Kidney (tissue), 14 donors: ENCODE results near the gene CD96. TPM values are rescaled to one million over a fixed set of nuclear protein-coding genes. Genes with fewer than 3 reads are reported as not detected.

Experiments used
- DNase-seq, 5 donors: peaks; one replicate each; pipeline ENCODE4 v3.0.0-alpha.2; 2013 to 2020
- FAIRE-seq: peaks from 2 replicates; lab custom pipeline; 2012; peaks lifted over from hg19 to GRCh38; lab: Jason Lieb, UNC
- H3K27ac ChIP-seq, 2 donors: one replicate each; pipeline ENCODE4 v1.7.0; 2013; ENCODE audit warnings: low read depth in 2 of 2, low read length in 2 of 2, inconsistent platforms in 1 of 2
- H3K27me3 ChIP-seq: one replicate; pipeline ENCODE4 v1.7.1; 2013; ENCODE audit warnings: low read length, inconsistent platforms; ENCODE audit not compliant: control insufficient read depth, insufficient read depth
- H3K36me3 ChIP-seq, 3 donors: one replicate each; pipeline versions ENCODE4 v1.7.0 to v1.7.1; 2013; ENCODE audit warnings: low read length in 3 of 3, control low read depth in 1 of 3, inconsistent platforms in 1 of 3; ENCODE audit not compliant: insufficient read depth in 3 of 3, control insufficient read depth in 2 of 3
- H3K4me1 ChIP-seq, 3 donors: one replicate each; pipeline versions ENCODE4 v1.7.0 to v1.7.1; 2013; ENCODE audit warnings: low read length in 3 of 3, inconsistent platforms in 1 of 3, low read depth in 1 of 3; ENCODE audit not compliant: control insufficient read depth in 2 of 3, insufficient read depth in 2 of 3
- H3K4me3 ChIP-seq, 3 donors: one replicate each; pipeline versions ENCODE4 v1.7.0 to v1.8.1; 2013; ENCODE audit warnings: low read length in 3 of 3, control low read depth in 1 of 3, inconsistent platforms in 1 of 3
- H3K9ac ChIP-seq, 3 donors: one replicate each; pipeline versions ENCODE4 v1.7.0 to v1.7.1; 2013; ENCODE audit warnings: low read length in 3 of 3, control low read depth in 1 of 3, inconsistent platforms in 1 of 3
- H3K9me3 ChIP-seq, 3 donors: one replicate each; pipeline versions ENCODE4 v1.7.0 to v1.7.1; 2013; ENCODE audit warnings: low read length in 3 of 3, control low read depth in 1 of 3, inconsistent platforms in 1 of 3; ENCODE audit not compliant: control insufficient read depth in 2 of 3, insufficient read depth in 1 of 3
- intact Hi-C: fragments of 100-400 bp; cut with DNase I; formaldehyde crosslinking; loops from one replicate; pipeline ENCODE4 v1.11.1; 2022
- polyA plus RNA-seq: library from polyadenylated mRNA; stranded (reverse); fragments of 350-450 nt; fragmentation: Illumina TruSeq; extraction: RNeasy Lipid Tissue Mini Kit (QIAGEN cat#74804); gene quantifications from one replicate; pipeline ENCODE4 v1.2.3, GENCODE V29; 2014; ENCODE audit warnings: low read depth, low replicate concordance; ENCODE audit not compliant: insufficient read depth
- total RNA-seq: library from RNA; stranded (reverse); fragmentation: NEBNext Ultra II Directional; extraction: Animal tissue kit (Norgen Biotek cat#: 25700); gene quantifications from one replicate; pipeline ENCODE4 v1.2.1, GENCODE V29; 2021
- TF ChIP-seq, protein P1 (sequence below): IDR thresholded peaks from 3 replicates; pipeline ENCODE4 v1.5.1; 2012; ENCODE audit warnings: mild to moderate bottlenecking, moderate library complexity, borderline replicate concordance; ENCODE audit not compliant: insufficient read depth; ENCODE audit errors: extremely low read depth
- donor health status: control.
- donor health status: control.
- donor health status: control.
- donor health status: control.
- donor health status: control.
- donor health status: DM: yes; HTN: yes; CAD: no.
- donor health status: Normal renal cell carcinoma (clear cell type).

CD96 gene
- total and polyA plus RNA-seq, 2 donors from 2014 or later, result 0.09 to 9.5 TPM

DNA sequence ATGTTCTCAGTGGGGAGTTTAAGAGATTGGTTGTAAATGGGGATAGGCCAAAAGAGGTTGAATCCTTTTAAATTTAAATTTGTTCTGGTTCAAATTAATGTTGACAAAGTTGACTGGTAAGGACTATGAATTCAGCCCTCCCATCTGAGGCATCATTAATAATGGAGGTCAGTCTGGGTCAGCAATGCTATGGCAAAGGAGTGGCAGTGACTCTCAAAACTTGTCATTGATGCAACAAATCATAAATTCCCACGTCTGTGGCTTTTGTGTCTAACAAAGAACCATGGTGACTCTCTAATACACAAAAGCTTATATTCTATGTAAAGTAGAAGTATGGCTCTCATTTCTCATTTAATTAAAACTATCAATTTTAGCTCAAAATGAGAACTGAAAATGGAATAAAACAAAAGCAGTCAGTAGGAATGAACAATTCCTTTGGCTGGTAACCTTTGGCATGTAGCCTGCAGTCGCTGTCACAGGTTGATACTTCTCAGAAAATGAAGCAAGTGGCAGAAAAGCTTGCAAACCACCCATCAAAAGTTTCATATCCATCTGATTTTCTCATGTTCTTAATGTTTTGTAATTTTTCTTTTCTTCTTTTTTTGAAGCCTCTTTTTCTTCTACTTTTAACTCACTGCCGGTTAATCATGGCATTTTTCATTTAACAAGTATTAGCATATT is 65.4 kb downstream of the CD96 start:
- Histone ChIP-seq H3K27ac (no peak overlapping the region), H3K36me3 (no peaks in the 10 kb centered on the region), H3K9me3 (no peaks in the 10 kb centered on the region), H3K4me1 (no peaks in the 10 kb centered on the region), H3K27me3 (no peaks in the 10 kb centered on the region), H3K4me3 (no peak overlapping the region), H3K9ac (no peak overlapping the region)
- no peak for FAIRE-seq
- intact Hi-C loops, result no loop called here
- no peak for DNase-seq
- TF ChIP-seq, protein P1, sequence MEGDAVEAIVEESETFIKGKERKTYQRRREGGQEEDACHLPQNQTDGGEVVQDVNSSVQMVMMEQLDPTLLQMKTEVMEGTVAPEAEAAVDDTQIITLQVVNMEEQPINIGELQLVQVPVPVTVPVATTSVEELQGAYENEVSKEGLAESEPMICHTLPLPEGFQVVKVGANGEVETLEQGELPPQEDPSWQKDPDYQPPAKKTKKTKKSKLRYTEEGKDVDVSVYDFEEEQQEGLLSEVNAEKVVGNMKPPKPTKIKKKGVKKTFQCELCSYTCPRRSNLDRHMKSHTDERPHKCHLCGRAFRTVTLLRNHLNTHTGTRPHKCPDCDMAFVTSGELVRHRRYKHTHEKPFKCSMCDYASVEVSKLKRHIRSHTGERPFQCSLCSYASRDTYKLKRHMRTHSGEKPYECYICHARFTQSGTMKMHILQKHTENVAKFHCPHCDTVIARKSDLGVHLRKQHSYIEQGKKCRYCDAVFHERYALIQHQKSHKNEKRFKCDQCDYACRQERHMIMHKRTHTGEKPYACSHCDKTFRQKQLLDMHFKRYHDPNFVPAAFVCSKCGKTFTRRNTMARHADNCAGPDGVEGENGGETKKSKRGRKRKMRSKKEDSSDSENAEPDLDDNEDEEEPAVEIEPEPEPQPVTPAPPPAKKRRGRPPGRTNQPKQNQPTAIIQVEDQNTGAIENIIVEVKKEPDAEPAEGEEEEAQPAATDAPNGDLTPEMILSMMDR, result no peak

DNA sequence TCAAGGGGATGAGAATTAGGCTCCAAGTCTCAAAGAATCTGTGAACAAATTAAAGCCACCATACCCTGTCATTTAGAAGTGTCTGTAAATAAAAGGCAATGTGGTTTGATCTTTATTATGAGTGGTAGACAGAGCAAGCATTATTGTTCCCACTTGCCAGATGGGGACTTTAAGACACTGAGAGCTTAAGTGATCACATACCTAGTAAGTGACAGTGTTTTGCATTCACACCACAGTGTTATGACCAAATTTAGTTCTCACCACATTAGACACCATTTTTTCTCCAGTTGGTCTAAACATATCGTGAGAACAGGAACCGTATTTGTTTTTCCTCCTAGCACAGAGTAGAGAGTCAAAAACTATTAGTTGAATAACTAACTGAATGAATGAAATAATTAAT is 66.4 kb downstream of the CD96 start:
- no peaks in the 10 kb centered on the region for H3K27me3 ChIP-seq
- no peak overlapping the region for H3K4me3 ChIP-seq
- no peaks in the 10 kb centered on the region for H3K36me3 ChIP-seq
- DNase-seq (no peak), FAIRE-seq (no peak)
- no peaks in the 10 kb centered on the region for H3K4me1 ChIP-seq
- intact Hi-C loops, result no loop called here
- H3K9ac ChIP-seq, result no peak overlapping the region
- no peaks in the 10 kb centered on the region for H3K9me3 ChIP-seq
- TF ChIP-seq, protein P1, result no peak
- H3K27ac ChIP-seq, result no peak overlapping the region

DNA sequence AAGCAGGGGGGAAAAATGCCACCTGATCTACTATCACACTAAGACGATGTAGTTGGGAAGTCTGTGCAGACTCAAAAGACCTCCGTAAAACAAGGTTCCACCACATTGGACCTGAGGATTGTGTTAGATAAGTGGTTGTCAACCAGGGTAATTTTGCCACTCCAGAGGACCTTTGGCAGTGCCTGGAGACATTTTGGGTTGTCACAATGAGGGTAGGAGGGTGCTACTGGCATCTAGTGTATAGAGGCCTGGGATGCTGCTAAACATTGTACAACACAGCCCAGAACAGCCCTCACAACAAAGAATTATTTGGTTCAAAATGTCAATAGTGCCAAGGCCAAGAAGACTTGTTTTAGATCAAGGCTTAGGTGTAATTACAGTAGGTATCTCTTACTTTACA is 67.7 kb downstream of the CD96 start:
- no peaks in the 10 kb centered on the region for H3K9me3 ChIP-seq
- intact Hi-C loops, result no loop called here
- TF ChIP-seq, protein P1, result no peak
- DNase-seq (no peak), FAIRE-seq (no peak)
- no peak overlapping the region for H3K9ac ChIP-seq
- H3K4me1 ChIP-seq, result no peaks in the 10 kb centered on the region
- no peaks in the 10 kb centered on the region for H3K27me3 ChIP-seq
- H3K36me3 ChIP-seq, result no peaks in the 10 kb centered on the region
- H3K27ac ChIP-seq, result no peak overlapping the region
- H3K4me3 ChIP-seq, result no peak overlapping the region

DNA sequence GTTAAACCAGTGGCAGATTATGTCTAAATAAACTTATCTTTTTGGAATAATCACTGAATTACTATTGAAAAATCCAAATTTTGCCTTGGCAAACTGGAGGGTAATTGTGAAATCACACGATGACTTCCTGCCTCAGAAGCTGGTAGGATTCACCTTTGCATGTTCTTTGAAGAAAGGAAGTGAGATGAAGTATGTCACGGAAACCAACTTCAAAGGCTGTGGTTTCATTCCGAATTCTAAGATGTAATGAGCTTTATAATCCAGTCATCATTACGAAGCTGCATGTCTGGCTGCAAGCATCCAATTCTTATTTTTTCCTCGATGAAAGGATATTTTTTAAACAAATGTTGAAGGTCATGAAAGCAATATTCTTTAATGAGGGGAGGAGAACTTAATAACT is 68.2 kb downstream of the CD96 start:
- Histone ChIP-seq H3K27ac (no peak overlapping the region), H3K27me3 (no peaks in the 10 kb centered on the region), H3K36me3 (no peaks in the 10 kb centered on the region), H3K9me3 (no peaks in the 10 kb centered on the region), H3K9ac (no peak overlapping the region), H3K4me3 (no peak overlapping the region), H3K4me1 (no peaks in the 10 kb centered on the region)
- intact Hi-C loops, result no loop called here
- FAIRE-seq, result no peak
- TF ChIP-seq, protein P1, result no peak
- no peak for DNase-seq
